HCT116 (cell line): ENCODE measurements around the gene HBM. TPM values are rescaled to one million over a fixed set of nuclear protein-coding genes. Genes with fewer than 3 reads are reported as not detected.

Source experiments
- ATAC-seq: fragments of 200-7000 bp; cut with Tn5 transposase; 2 replicates; pipeline ENCODE4 v1.9.1; 2020; ENCODE audit warnings: mild to moderate bottlenecking, moderate library complexity
- BruUV-seq: library from RNA; stranded (reverse); fragments of 400-500 nt; replicated peaks from 2 replicates; lab custom pipeline; 2021; lab: Mats Ljungman, UMichigan
- CTCF ChIA-PET: fragments of 300-600 bp; sonication (Branson Sonifier 250); formaldehyde crosslinking; loops from one replicate; lab custom pipeline; 2021; ENCODE audit warnings: antibody characterized with exemption; lab: Charles Lee
- POLR2A ChIA-PET: fragments of 300-600, 350-600 bp; sonication (Branson Sonifier 250); formaldehyde crosslinking; loops from one replicate; lab custom pipeline; 2021; ENCODE audit warnings: antibody characterized with exemption; lab: Charles Lee
- RAD21 ChIA-PET, 2 experiments: fragments of 300-600 bp; sonication (Branson Sonifier 250); formaldehyde crosslinking; loops; one replicate each; lab custom pipeline; 2023; ENCODE audit warnings: low total read pairs in 2 of 2; ENCODE audit not compliant: uncharacterized antibody in 2 of 2, unreplicated experiment in 2 of 2, low non-redundant PET in 1 of 2; lab: Charles Lee
- DNase-seq: peaks from one replicate; pipeline ENCODE4 v3.0.0-alpha.2; 2010; ENCODE audit warnings: low read depth, low spot score
- H2AFZ ChIP-seq: fragments of 200-600 bp; shearing (Covaris generic), sonication (generic); 2 replicates; pipeline ENCODE4 v1.6.1; 2017; ENCODE audit warnings: low read depth, mixed run types, mixed read lengths, antibody characterized with exemption, low read length; ENCODE audit not compliant: poor library complexity, severe bottlenecking
- H3K27ac ChIP-seq: 2 replicates; pipeline ENCODE4 v1.5.1; 2012; ENCODE audit warnings: low read depth, low read length
- H3K27me3 ChIP-seq: fragments of 200-600 bp; sonication (generic); 2 replicates; pipeline ENCODE4 v1.6.1; 2016; ENCODE audit warnings: mixed run types, low read length, mixed read lengths; ENCODE audit not compliant: insufficient read depth
- H3K36me3 ChIP-seq, 2 experiments: fragments of 200-500 bp in 1 of 2; fragments of 200-600 bp in 1 of 2; sonication (Bioruptor generic) in 1 of 2; sonication (generic) in 1 of 2; 2 replicates each; pipeline versions ENCODE4 v1.5.1 to v1.6.1; 2014 to 2016; ENCODE audit warnings: low read length in 2 of 2, inconsistent platforms in 1 of 2, mixed read lengths in 1 of 2, mixed run types in 1 of 2; ENCODE audit not compliant: insufficient read depth in 2 of 2, control insufficient read depth in 1 of 2
- H3K4me1 ChIP-seq, 2 experiments: fragments of 200-600 bp in 1 of 2; sonication (generic) in 1 of 2; 2 replicates each; pipeline versions ENCODE4 v1.5.1 to v1.6.1; 2012 to 2017; ENCODE audit warnings: low read length in 2 of 2, inconsistent platforms in 1 of 2, mild to moderate bottlenecking in 1 of 2, mixed read lengths in 1 of 2, mixed run types in 1 of 2, moderate library complexity in 1 of 2; ENCODE audit not compliant: insufficient read depth in 2 of 2, control insufficient read depth in 1 of 2
- H3K4me2 ChIP-seq: fragments of 200-600 bp; sonication (generic); 2 replicates; pipeline ENCODE4 v1.6.1; 2017; ENCODE audit warnings: mixed run types, low read length, mixed read lengths
- H3K4me3 ChIP-seq, 2 experiments: fragments of 200-600 bp in 1 of 2; sonication (generic) in 1 of 2; replicated peaks in 1 of 2; 2 replicates each; pipeline ENCODE4 v1.5.1; 2011 to 2016; ENCODE audit warnings: low read length in 2 of 2, control low read depth in 1 of 2, low read depth in 1 of 2, mild to moderate bottlenecking in 1 of 2, mixed read lengths in 1 of 2, mixed run types in 1 of 2
- H3K79me2 ChIP-seq: fragments of 200-600 bp; sonication (generic); 2 replicates; pipeline ENCODE4 v1.6.1; 2017; ENCODE audit warnings: mild to moderate bottlenecking, mixed run types, low read length, moderate library complexity, mixed read lengths; ENCODE audit not compliant: insufficient read depth
- H3K9ac ChIP-seq: fragments of 200-600 bp; sonication (generic); 2 replicates; pipeline ENCODE4 v1.6.1; 2016; ENCODE audit warnings: low read length, mixed read lengths
- H3K9me2 ChIP-seq: fragments of 200-600 bp; sonication (generic), shearing (Covaris generic); 2 replicates; pipeline ENCODE4 v1.6.1; 2017; ENCODE audit warnings: mixed run types, mild to moderate bottlenecking, moderate library complexity; ENCODE audit not compliant: insufficient read depth
- H3K9me3 ChIP-seq, 2 experiments: fragments of 200-500 bp in 1 of 2; fragments of 200-600 bp in 1 of 2; sonication (Bioruptor generic) in 1 of 2; sonication (generic) in 1 of 2; 2 replicates each; pipeline ENCODE4 v1.6.1; 2014 to 2017; ENCODE audit warnings: low read length in 2 of 2, mixed read lengths in 2 of 2, inconsistent platforms in 1 of 2, low read depth in 1 of 2, mild to moderate bottlenecking in 1 of 2, mixed run types in 1 of 2, moderate library complexity in 1 of 2; ENCODE audit not compliant: control insufficient read depth in 1 of 2, insufficient read depth in 1 of 2
- H4K20me1 ChIP-seq: fragments of 200-600 bp; sonication (generic), shearing (Covaris generic); 2 replicates; pipeline ENCODE4 v1.6.1; 2017; ENCODE audit warnings: mixed run types, mild to moderate bottlenecking, moderate library complexity; ENCODE audit not compliant: insufficient read depth
- CBX3 ChIP-seq: IDR thresholded peaks from 2 replicates; pipeline ENCODE4 v1.6.1; 2012; ENCODE audit warnings: low read depth
- CEBPB ChIP-seq: IDR thresholded peaks from 2 replicates; pipeline ENCODE4 v1.6.1; 2012; ENCODE audit warnings: low read depth
- EGR1 ChIP-seq: IDR thresholded peaks from 2 replicates; pipeline ENCODE4 v1.6.1; 2012; ENCODE audit warnings: low read depth
- ELF1 ChIP-seq: IDR thresholded peaks from 2 replicates; pipeline ENCODE4 v1.6.1; 2012; ENCODE audit warnings: low read depth, borderline replicate concordance
- FOSL1 ChIP-seq: IDR thresholded peaks from 2 replicates; pipeline ENCODE4 v1.6.1; 2012; ENCODE audit warnings: low read depth
- JUND ChIP-seq: IDR thresholded peaks from 2 replicates; pipeline ENCODE4 v1.6.1; 2012
- POLR2A ChIP-seq: IDR thresholded peaks from 2 replicates; pipeline ENCODE4 v1.7.0; 2011; ENCODE audit warnings: borderline replicate concordance; ENCODE audit not compliant: insufficient read depth, insufficient read length; ENCODE audit errors: extremely low read depth
- POLR2AphosphoS5 ChIP-seq: IDR thresholded peaks from 2 replicates; pipeline ENCODE4 v1.6.1; 2011; ENCODE audit warnings: mild to moderate bottlenecking, low read depth, low read length, moderate library complexity
- RAD21 ChIP-seq: IDR thresholded peaks from 2 replicates; pipeline ENCODE4 v1.6.1; 2012; ENCODE audit warnings: low read depth, mild to moderate bottlenecking
- SIN3A ChIP-seq: IDR thresholded peaks from 2 replicates; pipeline ENCODE4 v1.6.1; 2012; ENCODE audit warnings: low read depth
- SP1 ChIP-seq: IDR thresholded peaks from 2 replicates; pipeline ENCODE4 v1.6.1; 2012; ENCODE audit warnings: low read depth
- YY1 ChIP-seq: IDR thresholded peaks from 2 replicates; pipeline ENCODE4 v1.6.1; 2011; ENCODE audit warnings: low read length, low read depth, moderate library complexity, mild to moderate bottlenecking; ENCODE audit not compliant: insufficient replicate concordance; ENCODE audit errors: extremely low read depth
- ZFX ChIP-seq: fragments of 450-650 bp; IDR thresholded peaks from 2 replicates; pipeline ENCODE4 v1.6.1; 2017
- ZNF274 ChIP-seq: fragments of 200-500 bp; sonication (Bioruptor generic); IDR thresholded peaks from 2 replicates; pipeline ENCODE4 v1.6.1; 2014; ENCODE audit warnings: mild to moderate bottlenecking, low read depth, low read length, inconsistent platforms
- intact Hi-C: fragments of 100-400 bp; cut with micrococcal nuclease; formaldehyde crosslinking; loops from 2 replicates; pipeline ENCODE4 v1.10.0; 2022
- total RNA-seq: library from RNA; stranded (reverse); gene quantifications from one replicate; pipeline ENCODE4 v1.2.1, GENCODE V29; 2021; ENCODE audit not compliant: unreplicated experiment
- TF ChIP-seq, protein P1 (sequence below): IDR thresholded peaks from 2 replicates; pipeline ENCODE4 v1.6.1; 2012; ENCODE audit warnings: low read depth
- TF ChIP-seq, protein P2 (sequence below): IDR thresholded peaks from 2 replicates; pipeline ENCODE4 v1.6.1; 2011; ENCODE audit warnings: mild to moderate bottlenecking, low read length, moderate library complexity; ENCODE audit not compliant: insufficient replicate concordance; ENCODE audit errors: extremely low read depth
- TF ChIP-seq, protein P3 (sequence below): IDR thresholded peaks from 2 replicates; pipeline ENCODE4 v1.6.1; 2012
- TF ChIP-seq, protein P4 (sequence below): IDR thresholded peaks from 2 replicates; pipeline ENCODE4 v1.6.1; 2012

Gene HBM
- total RNA-seq, 1 experiment from 2014 or later, result not detected

DNA sequence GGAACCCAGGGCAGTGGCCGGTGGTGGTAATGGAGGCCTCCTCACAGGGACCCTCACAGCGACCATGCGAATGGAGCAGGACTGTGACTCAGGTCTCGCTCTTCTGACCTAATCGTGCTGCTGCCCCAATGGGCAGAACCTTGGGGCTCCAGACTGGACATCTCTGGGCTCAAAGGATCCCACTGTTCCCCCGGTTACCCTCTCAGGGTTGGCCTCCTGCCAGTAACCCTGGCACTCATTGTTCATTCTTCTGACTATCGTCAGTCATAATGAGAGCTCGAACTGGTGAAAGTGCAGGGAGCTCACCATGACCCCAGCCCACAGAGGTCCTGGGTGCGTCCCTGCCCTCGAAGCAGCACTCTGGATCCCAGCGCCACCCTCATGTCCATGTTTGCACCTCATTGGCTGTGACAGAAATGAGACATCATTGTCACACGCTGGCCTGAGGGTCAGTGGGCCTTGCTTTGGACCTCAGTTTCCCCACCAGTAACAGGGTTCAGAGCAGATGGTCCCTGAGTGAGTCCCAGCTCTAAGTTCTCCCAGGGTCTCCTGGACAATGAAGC, 23.3 kb upstream of the HBM start:
- no peaks in the 10 kb centered on the region for H3K36me3 ChIP-seq
- no peaks in the 10 kb centered on the region for H3K9me2 ChIP-seq
- ChIA-PET RAD21 (no interaction called here), CTCF (no interaction called here), POLR2A (no interaction called here)
- no peak overlapping the region for H3K4me3 ChIP-seq
- no peak overlapping the region for H3K4me2 ChIP-seq
- H3K27ac ChIP-seq, result no peak overlapping the region
- intact Hi-C loops, result no loop called here
- TF ChIP-seq, protein P1, sequence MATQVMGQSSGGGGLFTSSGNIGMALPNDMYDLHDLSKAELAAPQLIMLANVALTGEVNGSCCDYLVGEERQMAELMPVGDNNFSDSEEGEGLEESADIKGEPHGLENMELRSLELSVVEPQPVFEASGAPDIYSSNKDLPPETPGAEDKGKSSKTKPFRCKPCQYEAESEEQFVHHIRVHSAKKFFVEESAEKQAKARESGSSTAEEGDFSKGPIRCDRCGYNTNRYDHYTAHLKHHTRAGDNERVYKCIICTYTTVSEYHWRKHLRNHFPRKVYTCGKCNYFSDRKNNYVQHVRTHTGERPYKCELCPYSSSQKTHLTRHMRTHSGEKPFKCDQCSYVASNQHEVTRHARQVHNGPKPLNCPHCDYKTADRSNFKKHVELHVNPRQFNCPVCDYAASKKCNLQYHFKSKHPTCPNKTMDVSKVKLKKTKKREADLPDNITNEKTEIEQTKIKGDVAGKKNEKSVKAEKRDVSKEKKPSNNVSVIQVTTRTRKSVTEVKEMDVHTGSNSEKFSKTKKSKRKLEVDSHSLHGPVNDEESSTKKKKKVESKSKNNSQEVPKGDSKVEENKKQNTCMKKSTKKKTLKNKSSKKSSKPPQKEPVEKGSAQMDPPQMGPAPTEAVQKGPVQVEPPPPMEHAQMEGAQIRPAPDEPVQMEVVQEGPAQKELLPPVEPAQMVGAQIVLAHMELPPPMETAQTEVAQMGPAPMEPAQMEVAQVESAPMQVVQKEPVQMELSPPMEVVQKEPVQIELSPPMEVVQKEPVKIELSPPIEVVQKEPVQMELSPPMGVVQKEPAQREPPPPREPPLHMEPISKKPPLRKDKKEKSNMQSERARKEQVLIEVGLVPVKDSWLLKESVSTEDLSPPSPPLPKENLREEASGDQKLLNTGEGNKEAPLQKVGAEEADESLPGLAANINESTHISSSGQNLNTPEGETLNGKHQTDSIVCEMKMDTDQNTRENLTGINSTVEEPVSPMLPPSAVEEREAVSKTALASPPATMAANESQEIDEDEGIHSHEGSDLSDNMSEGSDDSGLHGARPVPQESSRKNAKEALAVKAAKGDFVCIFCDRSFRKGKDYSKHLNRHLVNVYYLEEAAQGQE, result no peak
- no peak for TF ChIP-seq YY1
- no peak for TF ChIP-seq JUND
- TF ChIP-seq RAD21, result no peak
- TF ChIP-seq, protein P2, sequence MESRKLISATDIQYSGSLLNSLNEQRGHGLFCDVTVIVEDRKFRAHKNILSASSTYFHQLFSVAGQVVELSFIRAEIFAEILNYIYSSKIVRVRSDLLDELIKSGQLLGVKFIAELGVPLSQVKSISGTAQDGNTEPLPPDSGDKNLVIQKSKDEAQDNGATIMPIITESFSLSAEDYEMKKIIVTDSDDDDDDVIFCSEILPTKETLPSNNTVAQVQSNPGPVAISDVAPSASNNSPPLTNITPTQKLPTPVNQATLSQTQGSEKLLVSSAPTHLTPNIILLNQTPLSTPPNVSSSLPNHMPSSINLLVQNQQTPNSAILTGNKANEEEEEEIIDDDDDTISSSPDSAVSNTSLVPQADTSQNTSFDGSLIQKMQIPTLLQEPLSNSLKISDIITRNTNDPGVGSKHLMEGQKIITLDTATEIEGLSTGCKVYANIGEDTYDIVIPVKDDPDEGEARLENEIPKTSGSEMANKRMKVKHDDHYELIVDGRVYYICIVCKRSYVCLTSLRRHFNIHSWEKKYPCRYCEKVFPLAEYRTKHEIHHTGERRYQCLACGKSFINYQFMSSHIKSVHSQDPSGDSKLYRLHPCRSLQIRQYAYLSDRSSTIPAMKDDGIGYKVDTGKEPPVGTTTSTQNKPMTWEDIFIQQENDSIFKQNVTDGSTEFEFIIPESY, result no peak
- no peak for TF ChIP-seq POLR2A
- TF ChIP-seq, protein P3, sequence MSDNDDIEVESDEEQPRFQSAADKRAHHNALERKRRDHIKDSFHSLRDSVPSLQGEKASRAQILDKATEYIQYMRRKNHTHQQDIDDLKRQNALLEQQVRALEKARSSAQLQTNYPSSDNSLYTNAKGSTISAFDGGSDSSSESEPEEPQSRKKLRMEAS, result no peak
- TF ChIP-seq FOSL1, result no peak
- TF ChIP-seq SIN3A, result no peak
- no peak for TF ChIP-seq SP1
- no peak for TF ChIP-seq ZNF274
- TF ChIP-seq, protein P4, sequence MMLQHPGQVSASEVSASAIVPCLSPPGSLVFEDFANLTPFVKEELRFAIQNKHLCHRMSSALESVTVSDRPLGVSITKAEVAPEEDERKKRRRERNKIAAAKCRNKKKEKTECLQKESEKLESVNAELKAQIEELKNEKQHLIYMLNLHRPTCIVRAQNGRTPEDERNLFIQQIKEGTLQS, result no peak
- no peak for TF ChIP-seq CEBPB
- TF ChIP-seq POLR2AphosphoS5, result no peak
- TF ChIP-seq ELF1, result no peak
- no peak for TF ChIP-seq EGR1
- TF ChIP-seq ZFX, result no peak
- TF ChIP-seq CBX3, result no peak
- H3K79me2 ChIP-seq, result peaks cover 6% of the 10 kb centered on the region; the same call in 1 of the 2 replicates
- H3K9ac ChIP-seq, result no peak overlapping the region
- no peaks in the 10 kb centered on the region for H4K20me1 ChIP-seq
- no peaks in the 10 kb centered on the region for H3K9me3 ChIP-seq
- H2AFZ ChIP-seq, result no peak overlapping the region
- BruUV-seq, result no TSS peak
- H3K27me3 ChIP-seq, result no peaks in the 10 kb centered on the region
- H3K4me1 ChIP-seq, result no peaks in the 10 kb centered on the region
- ATAC-seq, result no peak
- DNase-seq, result no peak
